GM12878 (cell line): ENCODE measurements around the gene LYZL1. TPM values are rescaled to one million over a fixed set of nuclear protein-coding genes. Genes with fewer than 3 reads are reported as not detected.

Experiments
- ATAC-seq: fragments of 200-7000 bp; cut with Tn5 transposase; 3 replicates; pipeline ENCODE4 v1.9.1; 2020; ENCODE audit warnings: mild to moderate bottlenecking, moderate library complexity
- BruUV-seq: library from RNA; stranded (reverse); fragments of 400-500 nt; replicated peaks from 2 replicates; lab custom pipeline; 2021; lab: Mats Ljungman, UMichigan
- CTCF ChIA-PET: fragments of 300-600 bp; sonication (Branson Sonifier 250); formaldehyde crosslinking; extraction: SDS; loops from one replicate; lab custom pipeline; 2021; ENCODE audit warnings: inconsistent platforms; lab: Yijun Ruan, JAX
- POLR2A ChIA-PET: fragments of 350-600 bp; formaldehyde crosslinking; extraction: SDS; loops from one replicate; lab custom pipeline; 2021; ENCODE audit warnings: inconsistent platforms; lab: Charles Lee
- RAD21 ChIA-PET: fragments of 300-600 bp; sonication (Branson Sonifier 250); formaldehyde crosslinking; loops from one replicate; lab custom pipeline; 2023; ENCODE audit warnings: antibody characterized with exemption; ENCODE audit not compliant: unreplicated experiment; lab: Charles Lee
- SMC1A ChIA-PET: fragments of 300-600 bp; sonication (Branson Sonifier 250); formaldehyde crosslinking; loops from one replicate; lab custom pipeline; 2023; ENCODE audit not compliant: unreplicated experiment, uncharacterized antibody; lab: Charles Lee
- DNase-seq: peaks from one replicate; pipeline ENCODE4 v3.0.0-alpha.2; 2011; ENCODE audit warnings: low read depth, low spot score
- FAIRE-seq: peaks from 3 replicates; lab custom pipeline; 2011; peaks lifted over from hg19 to GRCh38; lab: Jason Lieb, UNC
- H2AFZ ChIP-seq: 2 replicates; pipeline ENCODE4 v1.6.0; 2011; ENCODE audit warnings: low read depth, low read length, control low read depth; ENCODE audit not compliant: control insufficient read depth
- H3K27ac ChIP-seq: 2 replicates; pipeline ENCODE4 v1.5.1; 2011; ENCODE audit warnings: control low read depth; ENCODE audit not compliant: control insufficient read depth, insufficient read depth
- H3K27me3 ChIP-seq, 2 experiments: replicated peaks in 1 of 2; 2 replicates each; pipeline versions ENCODE4 v1.6.0 to v1.6.1; 2011; ENCODE audit warnings: low read length in 1 of 2; ENCODE audit not compliant: control insufficient read depth in 2 of 2, insufficient read depth in 2 of 2
- H3K36me3 ChIP-seq, 2 experiments: 2 replicates each; pipeline ENCODE4 v1.5.1; 2011; ENCODE audit warnings: low read length in 1 of 2; ENCODE audit not compliant: control insufficient read depth in 2 of 2, insufficient read depth in 2 of 2
- H3K4me1 ChIP-seq: 2 replicates; pipeline ENCODE4 v1.6.1; 2011; ENCODE audit warnings: mild to moderate bottlenecking, low read length, moderate library complexity, mixed read lengths; ENCODE audit not compliant: control insufficient read depth, insufficient read depth
- H3K4me2 ChIP-seq: 2 replicates; pipeline ENCODE4 v1.6.0; 2011; ENCODE audit warnings: control low read depth; ENCODE audit not compliant: control insufficient read depth, insufficient read depth
- H3K4me3 ChIP-seq: fragments of 200-600 bp; sonication (generic); 2 replicates; pipeline ENCODE4 v1.5.1; 2016
- H3K79me2 ChIP-seq: 2 replicates; pipeline ENCODE4 v1.6.0; 2011; ENCODE audit warnings: low read length; ENCODE audit not compliant: control insufficient read depth, insufficient read depth
- H3K9ac ChIP-seq: 2 replicates; pipeline ENCODE4 v1.8.0; 2011; ENCODE audit warnings: low read length, control low read depth, mixed read lengths; ENCODE audit not compliant: control insufficient read depth, insufficient read depth
- H3K9me3 ChIP-seq: replicated peaks from 3 replicates; pipeline ENCODE4 v1.5.1; 2011; ENCODE audit warnings: mild to moderate bottlenecking, low read length; ENCODE audit not compliant: control insufficient read depth, insufficient read depth
- H4K20me1 ChIP-seq: 2 replicates; pipeline ENCODE4 v1.6.0; 2011; ENCODE audit not compliant: control insufficient read depth, insufficient read depth
- ATF7 ChIP-seq: fragments of 450-650 bp; IDR thresholded peaks from 2 replicates; pipeline ENCODE4 v1.6.1; 2016; ENCODE audit warnings: low read depth, mild to moderate bottlenecking
- DPF2 ChIP-seq: fragments of 450-650 bp; IDR thresholded peaks from 2 replicates; pipeline ENCODE4 v1.6.1; 2017; ENCODE audit warnings: mild to moderate bottlenecking
- JUNB ChIP-seq: IDR thresholded peaks from 2 replicates; pipeline ENCODE4 v1.6.1; 2016; ENCODE audit warnings: antibody characterized with exemption, mild to moderate bottlenecking
- MTA2 ChIP-seq: fragments of 450-650 bp; IDR thresholded peaks from 2 replicates; pipeline ENCODE4 v1.6.1; 2016; ENCODE audit warnings: low read depth, mild to moderate bottlenecking, moderate library complexity
- NRF1 ChIP-seq: conservative IDR thresholded peaks from 2 replicates; pipeline ENCODE4 v1.6.1; 2011; ENCODE audit warnings: mild to moderate bottlenecking, low read depth, low read length, improper control_type of control experiment
- POLR2A ChIP-seq: IDR thresholded peaks from 2 replicates; pipeline ENCODE4 v1.6.1; 2011; ENCODE audit warnings: low read depth, mild to moderate bottlenecking, low read length
- RFX5 ChIP-seq: IDR thresholded peaks from 2 replicates; pipeline ENCODE4 v1.6.1; 2011; ENCODE audit warnings: low read depth, low read length, improper control_type of control experiment
- SIN3A ChIP-seq: IDR thresholded peaks from 2 replicates; pipeline ENCODE4 v1.6.1; 2012; ENCODE audit warnings: low read depth, low read length, improper control_type of control experiment
- SMARCA5 ChIP-seq: fragments of 450-650 bp; IDR thresholded peaks from 2 replicates; pipeline ENCODE4 v1.6.1; 2017; ENCODE audit warnings: mild to moderate bottlenecking
- SP1 ChIP-seq: IDR thresholded peaks from one replicate; pipeline ENCODE4 v1.6.1; 2011; ENCODE audit warnings: low read depth, low read length
- TARDBP ChIP-seq: IDR thresholded peaks from 2 replicates; pipeline ENCODE4 v1.6.1; 2016; ENCODE audit warnings: borderline replicate concordance
- TBL1XR1 ChIP-seq: IDR thresholded peaks from 2 replicates; pipeline ENCODE4 v1.6.1; 2012; ENCODE audit warnings: low read depth, low read length, improper control_type of control experiment
- YBX1 ChIP-seq: fragments of 450-650 bp; IDR thresholded peaks from 2 replicates; pipeline ENCODE4 v1.6.1; 2016; ENCODE audit warnings: antibody characterized with exemption
- ZNF207 ChIP-seq: fragments of 450-650 bp; IDR thresholded peaks from 2 replicates; pipeline ENCODE4 v1.6.1; 2014; ENCODE audit warnings: antibody characterized with exemption, mild to moderate bottlenecking, borderline replicate concordance
- ZNF622 ChIP-seq: fragments of 450-650 bp; IDR thresholded peaks from 2 replicates; pipeline ENCODE4 v1.6.1; 2017; ENCODE audit warnings: mild to moderate bottlenecking, inconsistent platforms
- WGBS: methylation state at CpG from one replicate; pipeline ENCODE4 v1.1.6; 2016; ENCODE audit warnings: low lambda C conversion rate; ENCODE audit not compliant: insufficient replicate concordance, insufficient coverage; ENCODE audit errors: missing lambda C conversion rate; 5-methylcytosine and 5-hydroxymethylcytosine counted together
- in situ Hi-C: fragments of 300-500 bp; cut with MboI; formaldehyde crosslinking; loops from 9 replicates; pipeline ENCODE4 v1.14.3; 2018; ENCODE audit warnings: mixed read lengths
- intact Hi-C: fragments of 100-400 bp; cut with micrococcal nuclease; formaldehyde crosslinking; loops from one replicate; pipeline ENCODE4 v1.14.2; 2022; ENCODE audit not compliant: unreplicated experiment
- polyA plus RNA-seq, 11 experiments: library from polyadenylated mRNA; depleted of rRNA in 4 of 11; unstranded in 6 of 11; stranded (reverse) in 5 of 11; fragments of >200 nt; fragmentation: Nextera tagmentation in 4 of 11; fragmentation: Illumina TruSeq in 1 of 11; extraction: Ambion mirVana in 4 of 11; extraction: Trizol in 1 of 11; gene quantifications; 1 replicate in 1 of 11; 2 replicates in 10 of 11; pipeline versions ENCODE4 v1.2.1 to v1.2.3, GENCODE V29; 2011 to 2016; ENCODE audit warnings: inconsistent platforms in 2 of 11, missing spikeins in 2 of 11, low read depth in 1 of 11
- total RNA-seq, 4 experiments: library from RNA; depleted of rRNA in 3 of 4; stranded (reverse); fragments of >200 nt in 3 of 4; fragmentation: Illumina TruSeq in 1 of 4; extraction: Trizol in 1 of 4; gene quantifications; 2 replicates each; pipeline versions ENCODE4 v1.2.1 to v1.2.3, GENCODE V29; 2013 to 2021
- TF ChIP-seq, protein P1 (sequence below): IDR thresholded peaks from 2 replicates; pipeline ENCODE4 v1.6.1; 2012; ENCODE audit warnings: low read depth, low read length, improper control_type of control experiment
- TF ChIP-seq, protein P2 (sequence below): IDR thresholded peaks from 2 replicates; pipeline ENCODE4 v1.6.1; 2011; ENCODE audit warnings: low read depth, mild to moderate bottlenecking, low read length, moderate library complexity, borderline replicate concordance; ENCODE audit errors: extremely low read depth

The LYZL1 gene
- total and polyA plus RNA-seq, 10 of the 15 experiments (the other 5 are each of a cell fraction or from before 2014, with no cell fraction given), result not detected

DNA sequence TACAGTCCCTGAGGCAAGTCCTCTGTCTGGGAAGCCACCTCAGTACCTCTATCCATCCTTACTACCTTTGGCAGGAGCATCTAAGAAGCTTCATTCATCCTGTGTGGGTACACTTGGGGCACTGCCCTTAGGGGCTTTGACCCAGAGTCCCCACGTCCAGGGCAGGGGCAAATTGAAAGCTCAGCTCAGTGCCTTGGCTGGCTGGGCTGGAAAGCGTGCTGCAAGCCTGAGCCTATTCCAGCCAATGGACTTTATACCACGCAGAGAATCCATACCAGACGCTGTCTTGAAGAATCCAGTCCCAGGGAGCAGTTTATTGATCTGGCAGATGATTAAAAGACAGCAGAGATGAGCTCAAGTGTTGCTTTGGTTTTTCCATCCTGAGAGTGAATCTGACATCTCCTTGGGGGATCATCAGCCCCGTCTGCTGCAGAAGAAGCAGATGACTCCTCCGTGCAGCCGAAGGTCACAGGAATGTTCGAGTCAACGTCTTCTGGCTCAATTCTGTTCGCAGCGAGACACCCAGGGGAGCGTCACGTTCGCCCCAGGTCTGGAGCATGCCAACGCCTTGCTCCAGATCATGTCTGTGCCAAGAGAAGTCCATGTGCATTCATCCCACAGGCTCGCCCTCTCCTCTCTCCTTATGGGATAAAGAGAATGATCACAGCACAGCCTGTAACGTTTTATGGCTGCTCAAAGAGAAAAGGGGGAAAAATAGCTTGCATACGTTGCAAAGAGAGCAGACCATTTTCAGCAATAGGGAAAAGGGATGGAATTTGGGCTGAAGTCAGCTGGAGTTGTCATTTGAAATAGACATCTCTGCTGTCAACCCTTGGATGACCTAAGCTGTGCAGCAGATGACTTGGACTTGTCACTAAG lies 35.8 kb upstream of the LYZL1 start (continued):
- TF ChIP-seq DPF2 (no peak), TARDBP (no peak), RFX5 (no peak), ZNF622 (no peak), YBX1 (no peak), ATF7 (no peak), MTA2 (no peak), NRF1 (no peak), TBL1XR1 (no peak), ZNF207 (no peak), SP1 (no peak)
- TF ChIP-seq, protein P1, sequence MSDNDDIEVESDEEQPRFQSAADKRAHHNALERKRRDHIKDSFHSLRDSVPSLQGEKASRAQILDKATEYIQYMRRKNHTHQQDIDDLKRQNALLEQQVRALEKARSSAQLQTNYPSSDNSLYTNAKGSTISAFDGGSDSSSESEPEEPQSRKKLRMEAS, result no peak
- TF ChIP-seq, protein P2, sequence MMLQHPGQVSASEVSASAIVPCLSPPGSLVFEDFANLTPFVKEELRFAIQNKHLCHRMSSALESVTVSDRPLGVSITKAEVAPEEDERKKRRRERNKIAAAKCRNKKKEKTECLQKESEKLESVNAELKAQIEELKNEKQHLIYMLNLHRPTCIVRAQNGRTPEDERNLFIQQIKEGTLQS, result no peak

DNA sequence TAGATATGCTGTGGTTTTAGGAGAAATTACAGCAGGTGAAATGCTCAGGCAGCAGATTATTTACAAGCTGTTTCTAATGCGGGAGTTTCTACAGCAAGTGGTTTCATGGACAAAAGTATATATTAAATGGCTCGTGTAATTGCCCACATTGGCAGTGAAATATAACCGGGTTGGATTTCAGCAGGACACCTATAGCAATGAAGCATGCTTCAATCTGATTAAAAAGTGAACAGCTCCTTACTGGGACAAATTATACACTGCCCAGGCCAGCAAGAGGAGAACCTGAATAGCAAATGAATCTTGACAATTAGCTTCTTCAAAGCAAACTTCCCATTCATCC lies 35.2 kb upstream of the LYZL1 start:
- Histone ChIP-seq H3K27me3 (peaks cover 0 to 2% of the 10 kb centered on the region in 2 experiments; a peak in 3 of 4 replicates), H3K27ac (no peak overlapping the region), H3K79me2 (no peaks in the 10 kb centered on the region), H3K4me3 (no peak overlapping the region), H3K9ac (no peak overlapping the region), H3K4me2 (no peak overlapping the region), H2AFZ (no peak overlapping the region), H4K20me1 (no peaks in the 10 kb centered on the region), H3K9me3 (no peaks in the 10 kb centered on the region), H3K36me3 (no peaks in the 10 kb centered on the region), H3K4me1 (no peaks in the 10 kb centered on the region)
- CTCF ChIA-PET, result no interaction called here
- TF ChIP-seq SIN3A, result no peak
- TF ChIP-seq DPF2, result no peak
- no peak for TF ChIP-seq JUNB
- no peak for TF ChIP-seq TARDBP
- no peak for TF ChIP-seq SMARCA5
- TF ChIP-seq POLR2A, result no peak
- 20% methylated on average over 3 of the region's 3 CpGs for WGBS
- ATAC-seq, result no peak
- POLR2A ChIA-PET, result no interaction called here
- in situ Hi-C loops (no loop called here), intact Hi-C loops (no loop called here)
- no peak for DNase-seq
- RAD21 ChIA-PET, result no interaction called here
- SMC1A ChIA-PET, result interaction anchor here (1.8 kb wide), 1 partner anchor 9 kb away, joined by 5 read pairs; no protein-coding TSS in a partner anchor
- BruUV-seq, result no TSS peak
- no peak for FAIRE-seq
